K562 (cell line): Measurements from ENCODE around the gene NSF. TPM values are rescaled to one million over a fixed set of nuclear protein-coding genes. Genes with fewer than 3 reads are reported as not detected.

Experiments
- CTCF ChIP-seq, 3 experiments: IDR thresholded peaks in 2 of 3; conservative IDR thresholded peaks in 1 of 3; 2 replicates each; pipeline ENCODE4 v1.5.1; 2011 to 2012; ENCODE audit warnings: low read length in 3 of 3, mild to moderate bottlenecking in 3 of 3, control low read depth in 2 of 3, improper control_type of control experiment in 1 of 3, inconsistent platforms in 1 of 3, low read depth in 1 of 3, mixed read lengths in 1 of 3, moderate library complexity in 1 of 3; ENCODE audit not compliant: insufficient read depth in 2 of 3
- CTCFL ChIP-seq: IDR thresholded peaks from 2 replicates; pipeline ENCODE4 v1.6.1; 2011; ENCODE audit warnings: borderline replicate concordance, low read depth, mild to moderate bottlenecking, moderate library complexity, low read length; ENCODE audit not compliant: insufficient read depth, poor library complexity, severe bottlenecking
- DACH1 ChIP-seq: fragments of 450-650 bp; IDR thresholded peaks from 2 replicates; pipeline ENCODE4 v1.6.1; 2018; ENCODE audit not compliant: partially characterized antibody
- GATAD2A ChIP-seq: fragments of 450-650 bp; IDR thresholded peaks from 2 replicates; pipeline ENCODE4 v1.6.1; 2017
- HNRNPUL1 ChIP-seq: fragments of 200-400 bp; formaldehyde crosslinking; IDR thresholded peaks from 2 replicates; pipeline ENCODE4 v1.6.1; 2017; ENCODE audit warnings: low read length
- NKRF ChIP-seq: fragments of 450-650 bp; IDR thresholded peaks from 2 replicates; pipeline ENCODE4 v1.6.1; 2016; ENCODE audit warnings: borderline replicate concordance
- NR2C2 ChIP-seq, 2 experiments: fragments of 200-800 bp in 1 of 2; sonication (Bioruptor generic) in 1 of 2; sonication (generic) in 1 of 2; formaldehyde crosslinking in 1 of 2; IDR thresholded peaks; 2 replicates each; pipeline versions ENCODE4 v1.6.1 to v1.8.0; 2016 to 2022; ENCODE audit warnings: mild to moderate bottlenecking in 1 of 2, missing compliant biosample characterization in 1 of 2, missing genetic modification characterization in 1 of 2, missing genetic modification reagents in 1 of 2
- RAD21 ChIP-seq, 2 experiments: fragments of 250-450 bp in 1 of 2; fragments of 450-650 bp in 1 of 2; sonication (Bioruptor Pico) in 1 of 2; formaldehyde crosslinking in 1 of 2; IDR thresholded peaks in 1 of 2; conservative IDR thresholded peaks in 1 of 2; 2 replicates each; pipeline versions ENCODE4 v1.4.0 to v1.8.0; 2020 to 2022; ENCODE audit warnings: mild to moderate bottlenecking in 2 of 2, moderate library complexity in 1 of 2
- RBM15 ChIP-seq: fragments of 200-400 bp; formaldehyde crosslinking; IDR thresholded peaks from 2 replicates; pipeline ENCODE4 v1.6.1; 2018; ENCODE audit warnings: mild to moderate bottlenecking, low read length, moderate library complexity; ENCODE audit not compliant: insufficient read depth
- RBM17 ChIP-seq: fragments of 200-400 bp; formaldehyde crosslinking; IDR thresholded peaks from 2 replicates; pipeline ENCODE4 v1.6.1; 2017; ENCODE audit warnings: low read depth, mild to moderate bottlenecking, low read length, borderline replicate concordance
- SNIP1 ChIP-seq: fragments of 450-650 bp; IDR thresholded peaks from 2 replicates; pipeline ENCODE4 v1.7.1; 2017; ENCODE audit warnings: low read depth, mild to moderate bottlenecking
- ZBTB17 ChIP-seq: fragments of 450-650 bp; formaldehyde crosslinking; IDR thresholded peaks from 2 replicates; pipeline ENCODE4 v1.4.0; 2020; ENCODE audit warnings: mild to moderate bottlenecking
- ZNF696 ChIP-seq: fragments of 250-450 bp; sonication (Bioruptor Pico); conservative IDR thresholded peaks from 2 replicates; pipeline ENCODE4 v1.4.0; 2020; ENCODE audit warnings: mild to moderate bottlenecking, moderate library complexity
- polyA plus RNA-seq, 8 experiments: library from polyadenylated mRNA; depleted of rRNA in 4 of 8; stranded (reverse) in 5 of 8; unstranded in 3 of 8; fragments of >200 nt; fragmentation: Nextera tagmentation in 2 of 8; fragmentation: Illumina TruSeq in 1 of 8; extraction: Ambion mirVana in 2 of 8; extraction: Trizol in 1 of 8; gene quantifications; 2 replicates each; pipeline versions ENCODE4 v1.2.1 to v1.2.3, GENCODE V29; 2011 to 2014; ENCODE audit warnings: inconsistent platforms in 1 of 8, missing spikeins in 1 of 8
- total RNA-seq, 7 experiments: library from RNA; depleted of rRNA in 6 of 7; stranded (reverse); fragments of >200 nt in 6 of 7; fragmentation: Illumina TruSeq in 2 of 7; extraction: Trizol in 2 of 7; gene quantifications; 2 replicates each; pipeline versions ENCODE4 v1.2.1 to v1.2.3, GENCODE V29; 2011 to 2021; ENCODE audit warnings: low replicate concordance in 1 of 7

NSF gene
- total and polyA plus RNA-seq, 9 of the 15 experiments (the other 6 are each of a cell fraction or from before 2014, with no cell fraction given) = 16.7 to 39.8 (median 36.7) TPM

DNA sequence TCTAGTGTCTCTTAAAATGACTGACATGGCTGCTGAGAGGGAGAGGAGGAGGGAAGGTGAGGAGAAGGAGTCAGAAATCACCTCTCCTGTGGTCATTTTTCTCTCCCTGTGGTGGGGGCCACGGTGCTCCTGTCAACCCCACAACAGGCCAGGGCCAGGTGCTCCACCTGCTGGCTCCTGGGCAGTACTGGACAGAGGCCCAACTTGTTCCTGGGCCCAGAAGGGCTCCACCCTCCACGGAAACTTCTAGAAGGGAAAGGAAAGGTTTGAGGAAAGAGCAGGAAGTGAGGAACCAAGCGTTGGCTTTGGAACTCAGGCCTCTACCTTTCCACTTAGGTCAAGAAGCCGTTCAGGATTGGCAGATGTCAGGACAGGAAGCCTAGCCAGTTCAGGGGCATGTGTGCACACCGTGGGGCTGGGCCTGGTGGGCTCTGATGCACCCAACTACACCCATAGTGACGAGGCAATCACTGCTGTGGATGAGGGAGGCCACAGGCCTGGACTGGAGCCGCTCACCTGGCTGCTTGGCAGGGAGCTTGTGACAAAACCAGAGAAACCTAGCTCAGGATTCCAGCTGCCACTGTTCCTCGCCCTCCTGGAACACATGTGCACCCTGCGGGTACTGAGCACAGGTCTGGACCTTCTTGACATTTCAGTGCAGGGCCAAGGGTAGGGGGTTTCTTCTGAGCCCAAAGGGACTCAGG is 191.9 kb downstream of the NSF start (continued):
- TF ChIP-seq ZBTB17 (CRISPR knock-in tag) (no peak), RBM17 (no peak), GATAD2A (no peak), DACH1 (no peak), HNRNPUL1 (no peak), CTCFL (no peak), SNIP1 (no peak), NKRF (no peak), RAD21 (CRISPR knock-in tag; conservative IDR thresholded peaks at IDR 0.05 in 1 of 2, IDR thresholded peaks at IDR 0.05 in 1 of 2) (peak; percentile 84 to 96), RBM15 (no peak), CTCF (IDR thresholded peaks at IDR 0.05 in 2 of 3, conservative IDR thresholded peaks at IDR 0.05 in 1 of 3; ENCODE audit: insufficient read depth in 2 of 3, low read depth in 1 of 3, low read length in 3 of 3) (peak; percentile 93 to 94 (median 93)), ZNF696 (CRISPR knock-in tag) (no peak), NR2C2 (CRISPR knock-in tag; IDR thresholded peaks at IDR 0.05) (no peak), NR2C2 (tag; IDR thresholded peaks at IDR 0.05) (no peak)
